Activated CD4-positive, alpha-beta T cell treated with anti-CD3 and anti-CD28 coated beads, Interleukin-2, amount 50 U/mL, for 1 hour (primary cell): ENCODE results near the gene HOMER2.
"Not testable (repeated sequence)": the region's sequence is repeated elsewhere in the genome, so short reads cannot be mapped to it uniquely, and the experiment has no call there.

Experiments used
- DNase-seq: peaks from one replicate; pipeline ENCODE4 v3.0.0-alpha.2; 2020

The HOMER2 gene

GRCh38 chr15:82892573-82892972, 59.9 kb downstream of the HOMER2 start:
- DNase-seq, result no peak

- no peak for DNase-seq
These were observed 61.5 kb downstream of the HOMER2 start for GRCh38 chr15:82890995-82891390.

- no peak for DNase-seq
These were observed 62.1 kb downstream of the HOMER2 start for GRCh38 chr15:82890338-82890994.

GRCh38 chr15:82882273-82882928, 70.1 kb downstream of the HOMER2 start:
- no peak for DNase-seq

GRCh38 chr15:82881747-82882146, 70.8 kb downstream of the HOMER2 start:
- DNase-seq, result no peak

- no peak for DNase-seq
These were observed 71.8 kb downstream of the HOMER2 start for GRCh38 chr15:82880704-82881103.

- DNase-seq, result no peak
These were observed 74.2 kb downstream of the HOMER2 start for GRCh38 chr15:82878325-82878724.

GRCh38 chr15:82877825-82878224, 74.7 kb downstream of the HOMER2 start:
- DNase-seq, result no peak

- no peak for DNase-seq
These were observed 77.0 kb downstream of the HOMER2 start for GRCh38 chr15:82875411-82876003.

- no peak for DNase-seq
These were observed 77.6 kb downstream of the HOMER2 start for GRCh38 chr15:82874961-82875360.

- no peak for DNase-seq
These were observed 78.3 kb downstream of the HOMER2 start for GRCh38 chr15:82874267-82874666.

GRCh38 chr15:82873000-82873680, 79.4 kb downstream of the HOMER2 start:
- no peak for DNase-seq

- no peak for DNase-seq
These were observed 80.6 kb downstream of the HOMER2 start for GRCh38 chr15:82871832-82872484.

GRCh38 chr15:82871358-82871757, 81.2 kb downstream of the HOMER2 start:
- DNase-seq, result no peak

- DNase-seq, result no peak
These were observed 81.7 kb downstream of the HOMER2 start for GRCh38 chr15:82870727-82871320.

GRCh38 chr15:82865981-82866380, 86.5 kb downstream of the HOMER2 start:
- DNase-seq, result not testable (repeated sequence)

- not testable (repeated sequence) for DNase-seq
These were observed 86.9 kb downstream of the HOMER2 start for GRCh38 chr15:82865581-82865980.

- DNase-seq, result no peak
These were observed 87.6 kb downstream of the HOMER2 start for GRCh38 chr15:82864967-82865366.

GRCh38 chr15:82862886-82863285, 89.6 kb downstream of the HOMER2 start:
- DNase-seq, result no peak

GRCh38 chr15:82858932-82859331, 93.6 kb downstream of the HOMER2 start:
- no peak for DNase-seq

GRCh38 chr15:82856397-82857170, 95.9 kb downstream of the HOMER2 start:
- DNase-seq, result no peak
